ENCODE measurements around the gene HIVEP1.

DNA sequence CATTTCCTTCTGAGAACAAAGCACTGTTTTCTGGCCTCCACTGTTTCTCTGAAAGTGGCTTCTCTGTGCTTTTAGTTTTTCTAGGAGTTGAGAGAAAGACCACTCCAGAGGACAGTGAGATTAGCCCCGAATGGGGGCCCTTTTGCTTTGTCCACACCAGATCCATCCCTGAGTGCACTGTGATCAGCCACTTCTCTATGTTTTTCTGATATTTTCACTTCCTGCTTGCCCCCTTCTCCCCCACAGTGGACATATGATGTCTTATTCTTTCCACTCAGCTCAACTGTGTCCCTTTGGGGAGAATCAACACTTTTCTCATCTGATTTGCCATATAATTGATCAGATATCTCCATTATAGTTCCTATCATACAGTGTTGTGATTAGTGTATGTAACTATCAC lies 35.6 kb upstream of the HIVEP1 start:
- TF ChIP-seq JUND (IDR thresholded peaks at IDR 0.05) = no peak
- TF ChIP-seq, protein P1, sequence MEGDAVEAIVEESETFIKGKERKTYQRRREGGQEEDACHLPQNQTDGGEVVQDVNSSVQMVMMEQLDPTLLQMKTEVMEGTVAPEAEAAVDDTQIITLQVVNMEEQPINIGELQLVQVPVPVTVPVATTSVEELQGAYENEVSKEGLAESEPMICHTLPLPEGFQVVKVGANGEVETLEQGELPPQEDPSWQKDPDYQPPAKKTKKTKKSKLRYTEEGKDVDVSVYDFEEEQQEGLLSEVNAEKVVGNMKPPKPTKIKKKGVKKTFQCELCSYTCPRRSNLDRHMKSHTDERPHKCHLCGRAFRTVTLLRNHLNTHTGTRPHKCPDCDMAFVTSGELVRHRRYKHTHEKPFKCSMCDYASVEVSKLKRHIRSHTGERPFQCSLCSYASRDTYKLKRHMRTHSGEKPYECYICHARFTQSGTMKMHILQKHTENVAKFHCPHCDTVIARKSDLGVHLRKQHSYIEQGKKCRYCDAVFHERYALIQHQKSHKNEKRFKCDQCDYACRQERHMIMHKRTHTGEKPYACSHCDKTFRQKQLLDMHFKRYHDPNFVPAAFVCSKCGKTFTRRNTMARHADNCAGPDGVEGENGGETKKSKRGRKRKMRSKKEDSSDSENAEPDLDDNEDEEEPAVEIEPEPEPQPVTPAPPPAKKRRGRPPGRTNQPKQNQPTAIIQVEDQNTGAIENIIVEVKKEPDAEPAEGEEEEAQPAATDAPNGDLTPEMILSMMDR (IDR thresholded peaks at IDR 0.05; ENCODE audit: low read depth, low read length, missing input control) = no peak
